Measurements from ENCODE around the gene CAPZB. TPM values are rescaled to one million over a fixed set of nuclear protein-coding genes. Genes with fewer than 3 reads are reported as not detected.

Gene CAPZB
- total RNA-seq, 2 experiments from 2014 or later: 492 to 518 TPM

DNA sequence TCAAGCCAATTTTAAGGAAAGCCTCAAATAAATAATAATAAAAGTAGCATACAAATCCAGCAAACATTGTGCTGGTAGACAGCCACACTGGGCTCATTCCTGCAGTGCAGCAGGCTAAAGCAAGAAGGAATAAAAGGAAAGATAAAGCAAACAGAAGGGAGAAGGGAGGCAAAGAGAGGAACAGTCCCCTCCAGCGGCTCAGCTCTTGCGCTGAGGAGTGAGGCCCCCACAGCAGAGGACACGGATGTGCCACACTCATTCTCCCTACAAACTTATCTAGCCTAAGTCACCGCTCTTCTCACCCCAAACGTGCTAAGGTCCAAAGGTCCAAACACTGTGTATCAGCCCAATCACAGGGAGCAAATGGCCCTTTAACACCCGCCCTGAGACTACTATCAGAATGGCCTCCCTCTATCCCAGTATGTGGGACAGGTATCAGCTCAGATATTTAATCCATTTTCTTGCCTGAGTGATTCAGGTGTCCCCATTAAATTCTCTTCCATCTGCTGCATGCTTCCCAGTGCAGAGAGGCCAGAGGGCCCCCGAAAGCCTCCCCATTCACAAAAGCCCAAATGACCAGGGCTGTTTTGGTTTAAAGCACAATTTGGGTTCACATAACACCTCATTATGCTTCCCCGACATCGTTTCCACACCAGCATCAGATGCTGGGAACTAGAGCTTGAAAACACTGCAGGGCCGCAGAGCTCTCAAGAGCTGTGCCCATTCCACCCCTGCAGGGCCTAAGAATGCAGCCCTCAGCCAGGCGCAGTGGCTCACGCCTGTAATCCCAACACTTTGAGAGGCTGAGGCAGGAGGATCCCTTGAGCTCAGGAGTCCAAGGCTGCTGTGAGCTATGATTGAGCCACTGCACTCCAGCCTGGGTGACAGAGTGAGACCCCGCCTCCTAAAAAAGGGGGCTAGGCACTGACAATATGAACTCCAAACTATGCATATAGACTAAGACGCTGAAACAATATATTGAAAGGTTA lies 17.8 kb downstream of the CAPZB start:
- CTCF ChIA-PET: interaction anchor here (1.0 to 1.9 kb wide), 5 partner anchors 9 to 114 kb away, joined by 3 to 8 read pairs (median 5); no protein-coding TSS in a partner anchor

DNA sequence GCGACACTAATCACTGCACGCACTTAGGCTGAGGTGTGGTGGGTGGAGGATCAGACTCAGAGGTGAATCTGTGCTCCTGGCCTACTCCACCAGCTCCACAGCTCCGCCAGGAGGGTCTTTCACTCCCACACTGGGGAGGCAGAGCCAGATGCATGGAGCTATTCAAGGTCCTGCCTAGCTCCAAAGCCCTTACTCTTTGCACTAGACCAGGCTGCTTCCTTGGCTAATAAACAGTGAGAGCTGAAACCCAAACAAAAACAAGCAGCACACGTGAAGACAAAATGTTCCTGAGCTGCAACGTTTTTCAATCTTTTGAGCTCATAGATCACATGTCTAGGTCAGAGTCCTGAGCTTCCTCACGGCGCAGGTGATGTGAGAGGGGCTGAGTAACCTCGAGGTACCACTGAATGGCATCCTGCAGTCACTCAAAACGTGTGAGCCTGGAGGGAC lies 19.2 kb downstream of the CAPZB start:
- peak overlapping the region; percentile 44 for H3K27ac Mint-ChIP-seq
- ATAC-seq (no peak), DNase-seq (no peak)
- H3K9me3 Mint-ChIP-seq (ENCODE audit: insufficient read depth): no peaks in the 10 kb centered on the region
- H3K4me1 Mint-ChIP-seq (ENCODE audit: low read depth): peaks cover 93% of the 10 kb centered on the region
- ChIA-PET POLR2A (interaction anchor here (1.0 to 13.1 kb wide), 2 partner anchors 16 to 31 kb away, joined by 3 to 194 read pairs; partner anchors contain the start of gene CAPZB), CTCF (interaction anchor here (0.8 to 1.8 kb wide), 5 partner anchors 12 to 188 kb away, joined by 3 to 10 read pairs (median 3); no protein-coding TSS in a partner anchor)
- peaks cover 56% of the 10 kb centered on the region for H3K36me3 Mint-ChIP-seq (ENCODE audit: low read depth)
- H3K4me3 Mint-ChIP-seq: no peak overlapping the region
- H3K27me3 Mint-ChIP-seq (ENCODE audit: low read depth): no peaks in the 10 kb centered on the region

More for the DNA sequence above, 17.8 kb downstream of the CAPZB start:
- POLR2A ChIA-PET: interaction anchor here (0.7 to 13.1 kb wide), 4 partner anchors 14 to 189 kb away, joined by 3 to 194 read pairs (median 3); partner anchors contain the start of gene CAPZB
- H3K27me3 Mint-ChIP-seq (ENCODE audit: low read depth): no peaks in the 10 kb centered on the region
- H3K27ac Mint-ChIP-seq: peak overlapping the region; percentile 83
- H3K9me3 Mint-ChIP-seq (ENCODE audit: insufficient read depth): no peaks in the 10 kb centered on the region
- ATAC-seq (no peak), DNase-seq (no peak)
- H3K4me1 Mint-ChIP-seq (ENCODE audit: low read depth): peaks cover 94% of the 10 kb centered on the region
- H3K4me3 Mint-ChIP-seq: no peak overlapping the region
- H3K36me3 Mint-ChIP-seq (ENCODE audit: low read depth): peaks cover 63% of the 10 kb centered on the region

- Mint-ChIP-seq H3K27me3 (ENCODE audit: low read depth) (no peaks in the 10 kb centered on the region), H3K4me1 (ENCODE audit: low read depth) (peaks cover 93% of the 10 kb centered on the region), H3K9me3 (ENCODE audit: insufficient read depth) (no peaks in the 10 kb centered on the region), H3K27ac (peak overlapping the region; percentile 44), H3K4me3 (no peak overlapping the region), H3K36me3 (ENCODE audit: low read depth) (peaks cover 54% of the 10 kb centered on the region)
- DNase-seq (no peak), ATAC-seq (no peak)
- POLR2A ChIA-PET: interaction anchor here (1.0 to 13.1 kb wide), 2 partner anchors 16 to 31 kb away, joined by 3 to 194 read pairs; partner anchors contain the start of gene CAPZB
- CTCF ChIA-PET: interaction anchor here (0.8 to 1.8 kb wide), 6 partner anchors 12 to 188 kb away, joined by 3 to 10 read pairs (median 3); no protein-coding TSS in a partner anchor
These were observed 19.7 kb downstream of the CAPZB start for GRCh38 chr1:19465650-19466049.

GRCh38 chr1:19465123-19465522 lies 20.2 kb downstream of the CAPZB start:
- no peaks in the 10 kb centered on the region for H3K9me3 Mint-ChIP-seq (ENCODE audit: insufficient read depth)
- no peak overlapping the region for H3K4me3 Mint-ChIP-seq
- H3K27ac Mint-ChIP-seq: peak overlapping the region; percentile 64
- ATAC-seq (no peak), DNase-seq (no peak)
- H3K27me3 Mint-ChIP-seq (ENCODE audit: low read depth): no peaks in the 10 kb centered on the region
- ChIA-PET CTCF (interaction anchor here (0.6 to 1.8 kb wide), 5 partner anchors 9 to 189 kb away, joined by 3 to 10 read pairs (median 3); no protein-coding TSS in a partner anchor), POLR2A (interaction anchor here (13.1 kb wide), 1 partner anchor 17 kb away, joined by 194 read pairs; the partner anchor contains the start of gene CAPZB)
- H3K4me1 Mint-ChIP-seq (ENCODE audit: low read depth): peaks cover 91% of the 10 kb centered on the region
- H3K36me3 Mint-ChIP-seq (ENCODE audit: low read depth): peaks cover 51% of the 10 kb centered on the region

GRCh38 chr1:19464696-19465095 lies 20.6 kb downstream of the CAPZB start:
- ATAC-seq: no peak
- CTCF ChIA-PET: interaction anchor here (0.6 to 1.9 kb wide), 6 partner anchors 9 to 55 kb away, joined by 3 to 10 read pairs (median 3); no protein-coding TSS in a partner anchor
- Mint-ChIP-seq H3K36me3 (ENCODE audit: low read depth) (peaks cover 51% of the 10 kb centered on the region), H3K27me3 (ENCODE audit: low read depth) (no peaks in the 10 kb centered on the region), H3K27ac (peak overlapping the region; percentile 64), H3K4me1 (ENCODE audit: low read depth) (peaks cover 91% of the 10 kb centered on the region), H3K9me3 (ENCODE audit: insufficient read depth) (no peaks in the 10 kb centered on the region), H3K4me3 (peak overlapping the region; percentile 32)
- no peak for DNase-seq
- POLR2A ChIA-PET: interaction anchor here (1.7 to 13.1 kb wide), 2 partner anchors 17 to 133 kb away, joined by 7 to 194 read pairs; partner anchors contain the start of gene CAPZB

GRCh38 chr1:19463504-19463803 lies 21.9 kb downstream of the CAPZB start:
- Mint-ChIP-seq H3K4me1 (ENCODE audit: low read depth) (peaks cover 91% of the 10 kb centered on the region), H3K4me3 (peak overlapping the region; percentile 77), H3K27ac (peak overlapping the region; percentile 95), H3K27me3 (ENCODE audit: low read depth) (no peaks in the 10 kb centered on the region), H3K9me3 (ENCODE audit: insufficient read depth) (no peaks in the 10 kb centered on the region), H3K36me3 (ENCODE audit: low read depth) (peaks cover 54% of the 10 kb centered on the region)
- DNase-seq (no peak), ATAC-seq (no peak)
- ChIA-PET POLR2A (interaction anchor here (1.0 to 13.1 kb wide), 5 partner anchors 11 to 177 kb away, joined by 3 to 194 read pairs (median 5); partner anchors contain the start of gene CAPZB), CTCF (interaction anchor here (0.9 to 1.9 kb wide), 6 partner anchors 9 to 58 kb away, joined by 3 to 8 read pairs (median 4); no protein-coding TSS in a partner anchor)

DNA sequence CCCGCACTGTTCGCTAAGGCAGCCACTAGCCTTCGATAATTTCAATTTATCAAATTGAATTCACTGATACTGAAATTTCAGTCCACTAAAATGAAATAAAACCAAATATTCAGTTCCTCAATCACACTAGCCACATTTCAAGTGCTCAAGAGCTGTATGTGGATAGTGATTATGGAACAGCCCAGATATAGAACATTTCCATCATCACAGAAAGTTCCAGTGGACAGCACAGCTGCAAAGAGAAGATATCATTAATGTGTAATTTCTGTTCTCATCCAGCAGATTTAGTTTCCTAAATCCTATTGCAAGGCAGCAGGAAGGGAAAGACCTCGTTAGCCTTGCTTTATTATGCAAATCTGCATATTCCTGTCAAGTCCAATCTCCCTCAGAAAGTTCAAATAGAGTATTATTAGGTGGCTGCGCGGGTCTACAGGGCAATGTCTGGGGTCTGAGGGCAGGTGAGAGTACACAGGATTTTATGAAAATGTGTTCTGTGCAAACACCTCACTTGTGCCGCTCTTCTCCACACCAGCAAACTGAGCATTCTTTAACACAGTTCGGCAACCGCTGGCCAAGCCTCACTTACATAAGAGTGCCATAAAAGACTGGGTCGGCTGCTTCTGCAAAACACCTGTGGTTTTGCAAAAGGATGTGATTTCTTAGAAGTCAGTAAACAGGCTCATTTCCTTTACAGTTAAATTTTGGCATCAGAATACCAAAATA lies 22.4 kb downstream of the CAPZB start:
- no peaks in the 10 kb centered on the region for H3K27me3 Mint-ChIP-seq (ENCODE audit: low read depth)
- H3K27ac Mint-ChIP-seq: peak overlapping the region; percentile 95
- H3K4me3 Mint-ChIP-seq: peak overlapping the region; percentile 77
- CTCF ChIA-PET: interaction anchor here (0.9 to 1.9 kb wide), 6 partner anchors 10 to 57 kb away, joined by 3 to 8 read pairs (median 4); no protein-coding TSS in a partner anchor
- peak; percentile 88 for DNase-seq
- H3K4me1 Mint-ChIP-seq (ENCODE audit: low read depth): peaks cover 88% of the 10 kb centered on the region
- H3K9me3 Mint-ChIP-seq (ENCODE audit: insufficient read depth): no peaks in the 10 kb centered on the region
- ATAC-seq: peak; percentile 84
- POLR2A ChIA-PET: interaction anchor here (1.0 to 13.1 kb wide), 5 partner anchors 11 to 177 kb away, joined by 3 to 194 read pairs (median 5); partner anchors contain the start of gene CAPZB
- H3K36me3 Mint-ChIP-seq (ENCODE audit: low read depth): peaks cover 49% of the 10 kb centered on the region

DNA sequence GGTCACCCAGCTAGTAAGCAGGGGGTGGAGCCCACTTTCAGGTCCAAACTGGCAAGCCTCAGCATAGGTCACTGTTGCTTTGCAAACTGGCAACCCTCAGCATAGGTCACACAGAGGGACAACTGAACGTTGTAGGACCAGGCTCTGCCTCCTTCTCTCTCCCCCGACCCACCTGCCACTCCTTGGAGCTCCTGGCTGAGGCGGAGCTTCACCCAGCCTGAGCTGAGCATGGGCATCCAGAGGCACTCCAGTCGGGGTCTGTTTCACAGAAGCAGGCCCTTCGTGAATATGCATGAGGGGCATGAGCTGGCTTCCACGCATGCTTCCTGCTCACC lies 24.2 kb downstream of the CAPZB start:
- Mint-ChIP-seq H3K36me3 (ENCODE audit: low read depth) (peaks cover 51% of the 10 kb centered on the region), H3K9me3 (ENCODE audit: insufficient read depth) (no peaks in the 10 kb centered on the region), H3K4me3 (no peak overlapping the region), H3K27me3 (ENCODE audit: low read depth) (no peaks in the 10 kb centered on the region), H3K27ac (peak overlapping the region; percentile 53), H3K4me1 (ENCODE audit: low read depth) (peaks cover 89% of the 10 kb centered on the region)
- CTCF ChIA-PET: interaction anchor here (0.8 to 2.5 kb wide), 5 partner anchors 22 to 198 kb away, joined by 3 to 13 read pairs (median 4); no protein-coding TSS in a partner anchor
- DNase-seq (no peak), ATAC-seq (no peak)
- POLR2A ChIA-PET: interaction anchor here (1.0 to 2.5 kb wide), 4 partner anchors 11 to 25 kb away, joined by 3 to 8 read pairs (median 6); no protein-coding TSS in a partner anchor

- Mint-ChIP-seq H3K27me3 (ENCODE audit: low read depth) (no peaks in the 10 kb centered on the region), H3K4me1 (ENCODE audit: low read depth) (peaks cover 89% of the 10 kb centered on the region), H3K4me3 (no peak overlapping the region), H3K36me3 (ENCODE audit: low read depth) (peaks cover 52% of the 10 kb centered on the region), H3K9me3 (ENCODE audit: insufficient read depth) (no peaks in the 10 kb centered on the region), H3K27ac (peak overlapping the region; percentile 53)
- ATAC-seq: no peak
- no peak for DNase-seq
- POLR2A ChIA-PET: interaction anchor here (1.0 to 2.5 kb wide), 4 partner anchors 11 to 26 kb away, joined by 3 to 8 read pairs (median 6); no protein-coding TSS in a partner anchor
- CTCF ChIA-PET: interaction anchor here (1.5 to 2.5 kb wide), 3 partner anchors 22 to 122 kb away, joined by 4 to 13 read pairs (median 7); no protein-coding TSS in a partner anchor
These were observed 24.7 kb downstream of the CAPZB start for GRCh38 chr1:19460535-19461219.

DNA sequence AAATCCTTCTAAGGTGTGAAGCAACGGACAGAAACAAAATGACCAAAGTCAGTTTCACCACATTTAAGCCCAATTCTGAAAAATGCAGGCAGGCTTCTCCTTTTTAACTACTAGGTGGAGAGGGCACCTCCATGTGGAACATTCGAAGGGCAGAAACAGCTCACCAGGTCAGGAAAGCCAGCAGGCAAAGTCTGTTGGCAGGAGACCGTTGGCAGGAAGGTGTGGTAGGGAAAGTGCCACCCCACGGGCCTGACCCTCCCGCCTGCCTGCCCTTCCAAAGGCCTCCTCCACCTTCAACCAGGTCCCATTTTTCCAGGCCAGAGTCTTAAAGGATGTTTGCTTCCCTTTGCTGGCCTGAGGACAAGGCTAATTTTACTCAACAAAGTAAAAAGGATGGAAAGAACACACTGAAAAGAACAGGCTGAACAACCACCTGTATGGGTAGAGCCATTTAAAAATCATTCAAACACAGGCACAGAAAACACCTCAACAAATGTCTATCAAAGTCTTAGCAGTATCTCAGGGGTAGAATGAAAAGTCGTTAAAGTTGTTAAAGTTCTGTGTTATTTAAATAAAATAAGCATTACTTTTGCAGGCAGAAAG lies 26.4 kb downstream of the CAPZB start:
- no peaks in the 10 kb centered on the region for H3K9me3 Mint-ChIP-seq (ENCODE audit: insufficient read depth)
- no peak for ATAC-seq
- H3K4me3 Mint-ChIP-seq: peak overlapping the region; percentile 32

More for the DNA sequence above, 26.4 kb downstream of the CAPZB start:
- Mint-ChIP-seq H3K27ac (peak overlapping the region; percentile 53), H3K36me3 (ENCODE audit: low read depth) (peaks cover 41% of the 10 kb centered on the region), H3K27me3 (ENCODE audit: low read depth) (no peaks in the 10 kb centered on the region), H3K4me1 (ENCODE audit: low read depth) (peaks cover 91% of the 10 kb centered on the region)
- no peak for DNase-seq
- CTCF ChIA-PET: no interaction called here
- POLR2A ChIA-PET: no interaction called here
